ENCODE results near the gene BHLHA9.

- TF ChIP-seq ZBED1 (IDR thresholded peaks at IDR 0.05) (no peak), E2F1 (CRISPR knock-in tag; IDR thresholded peaks at IDR 0.05) (no peak), ESRRA (IDR thresholded peaks at IDR 0.05; ENCODE audit: borderline replicate concordance, low read depth) (no peak), MAFK (IDR thresholded peaks at IDR 0.05; ENCODE audit: low read length) (no peak), ZNF124 (CRISPR knock-in tag; IDR thresholded peaks at IDR 0.05) (no peak)
These were observed 49.0 kb upstream of the BHLHA9 start for GRCh38 chr17:1221209-1221608.

Measured in K562 (cell line).